Vagina (tissue), 2 donors: Measurements from ENCODE around the gene RASD1. TPM values are rescaled to one million over a fixed set of nuclear protein-coding genes. Genes with fewer than 3 reads are reported as not detected.

ENCODE experiments used
- DNase-seq, 2 donors: peaks; one replicate each; pipeline ENCODE4 v3.0.0-alpha.2; 2017; ENCODE audit errors: extremely low spot score in 2 of 2
- H3K27ac ChIP-seq: fragments of 200-600 bp; sonication (generic); one replicate; pipeline ENCODE4 v1.5.1; 2019
- H3K27me3 ChIP-seq: fragments of 200-600 bp; sonication (generic); one replicate; pipeline ENCODE4 v1.5.1; 2019
- H3K36me3 ChIP-seq, 2 donors: fragments of 200-600 bp; sonication (generic); one replicate each; pipeline ENCODE4 v1.5.1; 2017 to 2019
- H3K4me1 ChIP-seq: fragments of 200-600 bp; sonication (generic); one replicate; pipeline ENCODE4 v1.5.1; 2019
- H3K4me3 ChIP-seq, 2 donors: fragments of 200-600 bp; sonication (generic); 1 replicate in 1 of 2; 2 replicates in 1 of 2; pipeline ENCODE4 v1.5.1; 2016 to 2019
- H3K9me3 ChIP-seq: fragments of 200-600 bp; sonication (generic); one replicate; pipeline ENCODE4 v1.5.1; 2019
- POLR2A ChIP-seq, 2 donors: fragments of 450-650 bp; IDR thresholded peaks; one replicate each; pipeline ENCODE4 v1.6.1; 2017; ENCODE audit warnings: antibody characterized with exemption in 2 of 2, mild to moderate bottlenecking in 2 of 2, moderate library complexity in 2 of 2
- POLR2AphosphoS5 ChIP-seq, 2 donors: sonication (generic); formaldehyde crosslinking; IDR thresholded peaks; one replicate each; pipeline ENCODE4 v1.9.0; 2017; ENCODE audit warnings: antibody characterized with exemption in 2 of 2, mild to moderate bottlenecking in 2 of 2, low read depth in 1 of 2; ENCODE audit not compliant: insufficient read depth in 1 of 2
- intact Hi-C: fragments of 100-400 bp; cut with DNase I; formaldehyde crosslinking; loops from one replicate; pipeline ENCODE4 v1.15.1; 2023
- total RNA-seq: library from RNA; depleted of rRNA; stranded (reverse); fragments of >200 nt; gene quantifications from one replicate; pipeline ENCODE4 v1.2.3, GENCODE V29; 2016
- TF ChIP-seq, protein P1 (sequence below), 3 experiments: fragments of 450-650 bp in 2 of 3; fragments of 200-600 bp in 1 of 3; sonication (generic) in 1 of 3; IDR thresholded peaks; one replicate each; pipeline ENCODE4 v1.5.1; 2017 to 2019; ENCODE audit warnings: antibody characterized with exemption in 3 of 3, mild to moderate bottlenecking in 2 of 3, moderate library complexity in 2 of 3

The RASD1 gene
- total RNA-seq, 1 donor from 2014 or later = 227 TPM

GRCh38 chr17:17538417-17539391, 42.5 kb upstream of the RASD1 start:
- H3K27ac ChIP-seq = no peak overlapping the region
- DNase-seq = no peak
- H3K27me3 ChIP-seq = no peaks in the 10 kb centered on the region
- intact Hi-C loops = no loop called here
- H3K9me3 ChIP-seq = no peaks in the 10 kb centered on the region
- peaks cover 6% of the 10 kb centered on the region for H3K4me1 ChIP-seq
- TF ChIP-seq, protein P1, sequence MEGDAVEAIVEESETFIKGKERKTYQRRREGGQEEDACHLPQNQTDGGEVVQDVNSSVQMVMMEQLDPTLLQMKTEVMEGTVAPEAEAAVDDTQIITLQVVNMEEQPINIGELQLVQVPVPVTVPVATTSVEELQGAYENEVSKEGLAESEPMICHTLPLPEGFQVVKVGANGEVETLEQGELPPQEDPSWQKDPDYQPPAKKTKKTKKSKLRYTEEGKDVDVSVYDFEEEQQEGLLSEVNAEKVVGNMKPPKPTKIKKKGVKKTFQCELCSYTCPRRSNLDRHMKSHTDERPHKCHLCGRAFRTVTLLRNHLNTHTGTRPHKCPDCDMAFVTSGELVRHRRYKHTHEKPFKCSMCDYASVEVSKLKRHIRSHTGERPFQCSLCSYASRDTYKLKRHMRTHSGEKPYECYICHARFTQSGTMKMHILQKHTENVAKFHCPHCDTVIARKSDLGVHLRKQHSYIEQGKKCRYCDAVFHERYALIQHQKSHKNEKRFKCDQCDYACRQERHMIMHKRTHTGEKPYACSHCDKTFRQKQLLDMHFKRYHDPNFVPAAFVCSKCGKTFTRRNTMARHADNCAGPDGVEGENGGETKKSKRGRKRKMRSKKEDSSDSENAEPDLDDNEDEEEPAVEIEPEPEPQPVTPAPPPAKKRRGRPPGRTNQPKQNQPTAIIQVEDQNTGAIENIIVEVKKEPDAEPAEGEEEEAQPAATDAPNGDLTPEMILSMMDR (IDR thresholded peaks at IDR 0.05) = no peak
- TF ChIP-seq POLR2AphosphoS5 (IDR thresholded peaks at IDR 0.05; ENCODE audit: insufficient read depth in 1 of 2, low read depth in 1 of 2) (peak in 1 of 2 donors; percentile 20), POLR2A (IDR thresholded peaks at IDR 0.05) (no peak)
- no peaks in the 10 kb centered on the region for H3K36me3 ChIP-seq
- H3K4me3 ChIP-seq = no peak overlapping the region

DNA sequence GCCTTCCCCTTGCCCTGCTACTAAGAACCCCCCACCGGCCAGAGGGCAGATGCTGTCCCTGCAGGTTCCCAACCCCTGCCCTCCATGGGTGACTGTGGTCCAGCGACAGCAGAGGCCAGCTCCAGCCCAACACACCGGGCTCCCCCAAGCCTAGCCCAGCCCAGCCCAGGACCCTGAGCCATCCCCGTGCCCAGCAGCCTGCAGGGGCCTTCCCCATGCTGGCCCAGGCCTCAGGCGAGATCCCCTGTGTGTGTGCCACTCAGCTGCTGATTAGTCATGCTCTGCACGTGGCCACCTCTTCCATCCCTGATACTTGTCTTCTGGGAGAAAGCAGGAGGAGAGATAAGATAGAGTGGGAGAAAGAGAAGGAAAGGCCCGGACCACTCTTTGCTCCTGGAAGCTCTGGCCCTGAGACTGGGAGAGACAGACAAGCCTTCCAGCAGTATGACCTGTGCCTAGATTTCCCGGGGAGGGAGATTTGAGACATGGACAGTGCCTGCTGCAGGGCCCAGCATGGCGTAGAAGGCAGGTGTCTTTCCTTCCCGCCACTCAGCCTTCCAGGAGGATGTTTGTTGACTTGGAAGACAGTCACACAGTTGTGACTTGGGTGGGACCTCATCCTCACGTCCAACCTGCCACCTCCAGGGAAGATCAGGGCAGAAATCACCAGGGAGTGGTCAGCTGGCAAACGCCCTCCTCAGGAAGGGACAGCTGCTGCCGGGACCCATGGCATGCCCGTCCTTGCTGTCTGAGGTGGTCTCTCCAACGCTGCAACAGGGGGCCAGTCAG, 41.3 kb upstream of the RASD1 start:
- no peaks in the 10 kb centered on the region for H3K9me3 ChIP-seq
- no peaks in the 10 kb centered on the region for H3K36me3 ChIP-seq
- H3K4me1 ChIP-seq = peaks cover 6% of the 10 kb centered on the region
- H3K27me3 ChIP-seq = no peaks in the 10 kb centered on the region
- H3K4me3 ChIP-seq = no peak overlapping the region
- TF ChIP-seq POLR2A (IDR thresholded peaks at IDR 0.05) (no peak), POLR2AphosphoS5 (IDR thresholded peaks at IDR 0.05; ENCODE audit: insufficient read depth in 1 of 2, low read depth in 1 of 2) (no peak)
- TF ChIP-seq, protein P1 (IDR thresholded peaks at IDR 0.05) = no peak
- H3K27ac ChIP-seq = no peak overlapping the region
- DNase-seq = no peak
- intact Hi-C loops = no loop called here

DNA sequence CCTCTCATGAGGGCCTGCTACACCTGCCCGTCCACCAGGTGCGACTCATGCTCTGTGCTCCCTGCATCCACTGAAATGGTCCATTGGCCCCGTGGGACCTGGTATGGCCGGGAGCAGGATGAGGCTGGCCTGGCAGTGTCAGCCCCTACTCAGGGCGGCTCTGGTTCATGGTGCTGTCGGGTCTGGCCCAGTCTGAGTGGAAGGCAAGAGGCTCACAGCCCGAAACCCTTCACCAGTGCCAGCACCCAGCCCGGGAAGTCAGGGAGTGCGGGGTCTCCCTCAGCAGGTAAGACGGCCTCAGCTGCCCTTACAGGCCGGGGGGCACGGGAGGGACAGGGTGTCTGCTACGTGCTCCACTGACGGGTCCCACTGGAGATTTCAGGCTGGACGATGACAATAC, 40.5 kb upstream of the RASD1 start:
- no peak for TF ChIP-seq POLR2A (IDR thresholded peaks at IDR 0.05)
- no peak for TF ChIP-seq POLR2AphosphoS5 (IDR thresholded peaks at IDR 0.05; ENCODE audit: insufficient read depth in 1 of 2, low read depth in 1 of 2)
- TF ChIP-seq, protein P1 (IDR thresholded peaks at IDR 0.05) = no peak
- Histone ChIP-seq H3K4me3 (no peak overlapping the region), H3K36me3 (no peaks in the 10 kb centered on the region), H3K27me3 (no peaks in the 10 kb centered on the region), H3K27ac (no peak overlapping the region), H3K9me3 (no peaks in the 10 kb centered on the region), H3K4me1 (peaks cover 6% of the 10 kb centered on the region)
- no peak for DNase-seq
- intact Hi-C loops = no loop called here

DNA sequence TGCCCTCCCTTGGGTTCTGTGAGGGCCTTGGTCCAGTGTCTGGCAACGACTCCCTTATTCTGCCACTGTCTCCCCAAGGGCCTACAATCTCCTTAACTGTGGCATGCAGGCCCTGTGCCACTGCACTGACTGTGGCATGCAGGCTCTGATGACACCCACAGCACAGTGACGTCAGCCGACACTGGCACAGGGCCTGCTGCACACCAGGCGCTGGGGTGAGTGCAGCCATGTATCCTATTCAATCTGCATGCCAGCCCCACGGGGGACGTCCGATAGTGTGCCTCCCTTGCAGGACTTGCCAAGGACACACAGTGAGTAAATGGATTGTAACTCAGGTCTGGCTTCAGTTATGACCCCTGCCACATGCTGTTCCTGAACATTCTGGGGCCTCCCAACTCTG, 39.8 kb upstream of the RASD1 start:
- no peak overlapping the region for H3K4me3 ChIP-seq
- no peaks in the 10 kb centered on the region for H3K36me3 ChIP-seq
- peaks cover 6% of the 10 kb centered on the region for H3K4me1 ChIP-seq
- intact Hi-C loops = no loop called here
- TF ChIP-seq POLR2A (IDR thresholded peaks at IDR 0.05) = no peak
- no peak for TF ChIP-seq POLR2AphosphoS5 (IDR thresholded peaks at IDR 0.05; ENCODE audit: insufficient read depth in 1 of 2, low read depth in 1 of 2)
- TF ChIP-seq, protein P1 (IDR thresholded peaks at IDR 0.05) = no peak
- DNase-seq = no peak
- H3K27me3 ChIP-seq = no peaks in the 10 kb centered on the region
- H3K9me3 ChIP-seq = no peaks in the 10 kb centered on the region
- H3K27ac ChIP-seq = no peak overlapping the region
